ENCODE measurements around the gene PKNOX1. TPM values are rescaled to one million over a fixed set of nuclear protein-coding genes. Genes with fewer than 3 reads are reported as not detected.
A peak's percentile ranks its signal among the peaks of the same experiment; 100 is the strongest.
"Not testable (repeated sequence)": the region's sequence is repeated elsewhere in the genome, so short reads cannot be mapped to it uniquely, and the experiment has no call there.

Gene PKNOX1
- polyA plus RNA-seq, 3 donors, result 24.7 to 30.4 (median 25.7) TPM

DNA sequence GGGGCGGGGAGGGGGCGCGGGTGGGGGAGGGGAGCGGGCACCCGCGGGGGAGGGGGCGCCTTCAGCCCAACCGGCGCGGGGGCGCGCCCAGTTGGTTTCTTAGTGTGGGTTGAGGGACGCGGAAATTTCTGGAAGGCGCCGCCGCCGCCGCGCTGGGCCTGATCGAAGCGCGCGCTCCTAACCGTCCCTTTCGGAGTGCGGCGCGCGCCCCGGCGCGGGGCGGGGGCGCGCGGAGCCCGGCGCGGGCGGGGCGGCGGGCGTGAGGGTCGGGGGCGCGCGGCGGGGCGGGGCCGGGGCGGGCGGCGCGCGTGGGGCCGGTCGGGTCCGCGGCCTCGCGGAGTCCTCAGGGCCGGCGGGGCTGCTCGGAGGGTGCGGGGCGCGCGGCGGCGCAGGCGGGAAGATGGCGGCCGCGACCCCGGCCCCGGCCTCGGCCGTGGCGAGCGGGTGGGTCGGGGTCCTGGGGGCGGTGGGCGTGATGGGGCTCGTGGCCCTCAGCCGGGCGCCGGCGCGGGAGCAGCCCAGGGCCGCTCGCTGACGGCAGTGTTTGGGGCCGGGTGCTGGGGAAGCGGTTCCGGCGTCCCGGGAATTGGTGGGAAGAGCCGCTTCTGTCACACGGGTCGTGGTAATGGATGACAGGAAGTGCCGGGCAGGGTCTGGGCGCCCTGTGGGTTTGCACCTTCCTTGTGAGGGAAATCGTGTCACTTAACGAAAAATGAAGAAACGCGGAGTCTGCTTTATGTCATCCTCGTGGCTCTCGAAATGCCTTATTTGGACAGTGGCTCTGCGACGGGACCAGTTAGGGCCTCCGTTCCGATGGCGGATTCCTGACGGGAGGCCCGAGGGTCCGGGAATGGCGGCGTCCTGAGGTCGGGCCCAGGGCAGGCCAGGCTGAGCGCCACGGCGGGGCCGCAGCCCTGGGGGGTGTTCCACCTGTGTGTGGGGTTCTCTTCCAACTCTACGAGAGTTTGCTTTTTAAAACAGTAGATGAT is 764 bp downstream of the PKNOX1 start:
- DNase-seq (ENCODE audit: extremely low read depth in 1 of 11, low read depth in 9 of 11, low spot score in 4 of 11), result peak in 7 of 11 donors; percentile 40 to 67 (median 47)

DNA sequence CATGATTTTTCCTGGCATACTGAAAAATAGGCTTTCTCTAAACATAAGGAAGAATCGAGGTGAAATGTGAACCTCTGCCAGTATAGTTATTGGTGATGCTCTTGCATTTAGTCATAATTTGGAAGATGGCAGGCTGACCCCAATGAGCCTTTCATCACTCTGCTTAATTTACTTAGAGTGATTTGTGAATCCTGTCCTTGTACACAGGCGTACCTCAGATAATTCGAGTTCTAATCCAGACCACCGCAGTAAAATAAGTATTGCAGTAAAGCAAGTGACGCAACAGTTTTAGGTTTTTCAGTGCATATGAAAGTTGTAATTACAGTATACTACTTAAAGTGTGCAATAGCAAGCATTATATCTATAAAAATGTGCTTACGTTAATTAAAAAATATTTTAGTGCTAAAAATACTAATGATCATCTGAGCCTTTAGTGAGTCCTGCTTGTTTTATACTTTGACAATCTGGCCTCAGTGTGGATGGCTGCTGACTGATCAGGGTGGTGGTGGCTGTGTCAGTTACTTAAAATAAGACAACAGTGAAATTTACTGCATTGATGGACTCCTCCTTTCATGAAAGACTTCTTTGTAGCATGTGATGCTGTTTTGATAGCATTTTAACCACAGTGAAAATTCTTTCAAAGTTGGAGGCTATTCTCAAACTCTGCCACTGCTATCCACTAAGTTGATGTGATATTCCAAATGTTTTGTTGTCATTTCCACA is 1.7 kb downstream of the PKNOX1 start:
- DNase-seq (ENCODE audit: extremely low read depth in 1 of 11, low read depth in 9 of 11, low spot score in 4 of 11), result no peak

DNA sequence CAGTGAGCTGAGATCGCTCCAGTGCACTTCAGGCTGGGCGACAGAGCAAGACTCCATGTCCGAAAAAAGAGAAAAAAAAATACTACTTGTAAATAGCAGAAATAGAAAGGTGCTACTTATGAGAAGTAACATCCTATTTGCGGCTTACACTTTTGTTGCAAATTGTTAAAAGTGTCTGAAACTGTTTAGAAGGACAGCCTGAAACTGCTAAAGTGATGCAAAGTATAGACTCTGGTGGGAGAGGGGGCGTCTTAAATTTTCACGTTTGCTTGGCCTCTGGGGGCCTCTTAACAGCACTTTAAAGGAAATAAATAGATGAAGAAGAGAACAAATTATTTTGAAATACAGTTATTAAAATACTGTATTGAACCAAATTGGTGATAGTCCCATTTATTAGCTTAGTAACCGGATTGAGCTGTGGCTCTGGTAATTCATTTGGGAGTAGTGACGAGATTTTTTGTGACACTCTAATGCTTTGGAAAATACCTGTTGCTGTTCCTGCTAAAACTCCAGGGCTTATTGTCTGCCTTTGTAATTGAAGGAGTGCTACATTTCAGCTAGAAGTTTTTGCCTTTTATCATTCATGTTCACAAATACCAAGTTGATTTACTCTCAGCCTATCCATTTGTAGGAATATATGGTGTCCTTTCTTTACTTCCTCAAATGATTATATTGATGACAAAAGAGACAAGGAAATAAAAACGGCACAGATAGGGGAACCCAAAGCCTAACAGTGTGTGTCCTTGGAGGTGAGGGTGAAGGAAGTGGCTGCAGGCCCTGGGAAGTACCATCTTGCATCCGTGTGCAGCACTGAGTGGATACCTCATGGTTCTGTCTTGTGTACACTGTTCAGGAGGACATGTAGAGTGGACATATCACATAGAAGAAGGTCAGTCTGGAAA is 6.2 kb downstream of the PKNOX1 start:
- DNase-seq (ENCODE audit: extremely low read depth in 1 of 11, low read depth in 9 of 11, low spot score in 4 of 11), result no peak

DNA sequence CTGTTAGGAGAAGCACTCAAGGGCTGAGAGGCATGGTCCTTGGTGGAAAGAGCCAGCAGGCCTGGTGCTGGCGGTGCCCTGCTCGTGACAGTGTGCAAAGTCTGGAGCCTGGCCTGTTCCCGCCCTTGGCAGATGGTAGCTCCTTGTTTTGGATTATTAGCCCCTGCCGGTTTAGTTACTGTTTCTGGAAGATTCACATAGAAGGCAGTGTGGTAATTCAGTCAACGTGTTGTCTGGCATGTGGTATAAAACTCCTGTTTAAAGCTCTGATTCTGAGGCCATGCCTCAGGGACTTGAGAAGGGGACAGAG is 6.8 kb downstream of the PKNOX1 start:
- no peak for DNase-seq (ENCODE audit: extremely low read depth in 1 of 11, low read depth in 9 of 11, low spot score in 4 of 11)

DNA sequence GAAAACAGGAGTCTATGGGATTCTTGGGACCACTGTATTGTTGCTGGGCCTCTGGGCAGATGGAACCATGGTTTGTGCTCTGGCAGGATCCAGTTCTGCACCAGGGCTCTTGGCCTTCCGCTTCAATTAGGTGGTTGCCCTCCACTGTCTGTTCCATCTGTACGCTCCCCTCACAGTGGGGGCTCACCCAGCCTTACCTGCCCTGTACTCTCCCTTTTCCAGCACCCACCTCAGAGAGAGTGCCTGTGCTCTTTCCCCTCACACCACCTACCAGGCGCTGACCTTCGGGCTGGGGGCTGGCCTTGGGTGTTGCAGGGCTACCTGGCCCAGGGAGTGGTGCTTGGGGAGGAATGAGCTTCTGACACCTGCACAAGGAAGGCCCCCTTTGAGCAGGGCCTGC is 7.5 kb downstream of the PKNOX1 start:
- no peak for DNase-seq (ENCODE audit: extremely low read depth in 1 of 11, low read depth in 9 of 11, low spot score in 4 of 11)

DNA sequence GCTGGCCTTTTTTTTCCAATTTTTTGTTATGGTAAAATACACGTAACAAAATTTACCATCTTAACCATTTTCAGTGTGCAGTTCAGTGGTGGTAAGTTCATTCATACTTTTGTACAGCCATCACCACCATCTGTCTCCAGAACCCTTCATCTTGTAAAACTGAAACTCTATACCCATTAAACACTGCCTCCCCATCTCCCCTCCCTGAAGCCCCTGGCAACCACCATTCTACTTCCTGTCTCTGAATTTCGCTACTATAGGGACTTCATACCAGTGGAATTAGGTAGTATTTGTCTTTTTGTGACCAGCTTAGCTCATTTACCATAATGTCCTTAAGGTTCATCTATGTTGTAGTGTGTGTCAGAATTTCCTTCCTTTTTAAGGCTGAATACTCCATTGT is 8.7 kb downstream of the PKNOX1 start:
- no peak for DNase-seq (ENCODE audit: extremely low read depth in 1 of 11, low read depth in 9 of 11, low spot score in 4 of 11)

DNA sequence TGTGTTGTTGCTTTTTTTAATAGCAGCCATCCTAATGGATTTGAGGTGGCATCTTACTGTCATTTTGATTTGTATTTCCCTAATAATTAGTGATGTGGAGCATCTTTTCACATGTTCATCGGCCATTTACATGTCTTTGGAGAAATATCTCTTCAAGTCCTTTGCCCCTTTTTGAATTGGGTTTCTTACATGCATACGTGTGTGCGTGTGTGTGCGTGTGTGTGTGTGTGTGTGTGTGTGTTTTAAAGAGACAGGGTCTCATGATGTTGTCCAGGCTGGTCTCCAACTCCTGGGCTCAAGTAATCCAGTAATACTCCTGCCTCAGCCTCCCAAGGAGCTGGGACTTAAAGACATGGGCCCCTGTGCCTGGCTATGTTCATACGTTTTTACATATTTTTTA is 9.5 kb downstream of the PKNOX1 start:
- no peak for DNase-seq (ENCODE audit: extremely low read depth in 1 of 11, low read depth in 9 of 11, low spot score in 4 of 11)

DNA sequence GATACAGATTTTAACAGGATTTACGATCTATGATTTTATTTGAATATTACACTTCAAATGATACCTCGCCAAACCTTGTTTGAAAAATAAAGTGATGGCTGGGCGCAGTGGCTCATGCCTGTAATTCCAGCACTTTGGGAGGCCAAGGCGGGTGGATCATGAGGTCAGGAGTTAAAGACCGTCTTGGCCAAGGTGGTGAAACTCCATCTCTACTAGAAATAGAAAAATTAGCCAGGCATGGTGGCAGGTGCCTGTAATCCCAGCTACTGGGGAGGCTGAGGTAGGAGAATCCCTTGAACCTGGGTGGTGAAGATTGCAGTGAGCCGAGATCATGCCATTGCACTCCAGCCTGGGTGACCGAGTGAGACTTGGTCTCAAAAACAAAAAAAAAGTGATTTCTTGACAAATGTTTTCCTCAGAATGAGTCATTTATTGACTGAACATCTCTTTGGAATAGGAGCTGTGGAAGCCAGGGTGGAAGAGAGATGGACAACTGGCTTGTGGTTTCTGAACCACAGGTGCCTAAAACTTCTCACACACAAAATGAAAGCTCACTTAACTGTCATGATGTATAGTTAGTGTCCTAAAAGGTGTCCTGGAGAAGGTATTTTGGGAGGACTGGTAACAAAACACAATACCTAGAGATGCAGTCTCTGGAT is 11.9 kb downstream of the PKNOX1 start:
- DNase-seq (ENCODE audit: extremely low read depth in 1 of 11, low read depth in 9 of 11, low spot score in 4 of 11), result no peak

DNA sequence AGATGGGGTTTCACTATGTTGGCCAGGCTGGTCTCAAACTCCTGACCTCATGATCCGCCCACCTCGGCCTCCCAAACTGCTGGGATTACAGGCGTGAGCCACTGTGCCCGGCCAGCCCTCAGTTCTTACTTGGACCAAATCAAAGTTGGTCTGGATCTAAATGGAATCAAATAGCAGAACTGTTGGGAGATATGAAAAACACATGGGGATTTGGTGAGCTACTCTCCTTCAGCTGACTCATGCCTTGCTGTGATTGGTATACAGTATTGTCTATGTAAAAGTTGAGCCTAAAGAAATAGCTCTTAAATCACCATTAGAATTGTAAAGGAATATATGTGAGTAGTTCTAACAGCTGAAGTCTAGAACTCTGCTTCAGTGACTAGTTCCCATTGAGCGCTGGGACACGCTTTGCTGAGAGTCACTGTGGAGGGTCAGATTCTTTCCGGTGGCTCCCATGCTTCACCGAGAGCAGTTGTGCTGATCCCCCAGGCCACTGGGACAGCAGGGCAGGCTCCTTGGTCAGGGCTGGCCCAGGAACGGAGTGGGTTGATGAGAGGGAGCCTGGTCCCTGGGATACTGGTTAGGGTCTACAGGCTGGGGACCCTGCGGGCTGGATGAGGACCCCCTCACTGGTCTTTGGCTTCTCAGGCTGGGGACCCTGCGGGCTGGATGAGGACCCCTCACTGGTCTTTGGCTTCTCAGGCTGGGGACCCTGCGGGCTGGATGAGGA is 14.0 kb downstream of the PKNOX1 start:
- no peak for DNase-seq (ENCODE audit: extremely low read depth in 1 of 11, low read depth in 9 of 11, low spot score in 4 of 11)

DNA sequence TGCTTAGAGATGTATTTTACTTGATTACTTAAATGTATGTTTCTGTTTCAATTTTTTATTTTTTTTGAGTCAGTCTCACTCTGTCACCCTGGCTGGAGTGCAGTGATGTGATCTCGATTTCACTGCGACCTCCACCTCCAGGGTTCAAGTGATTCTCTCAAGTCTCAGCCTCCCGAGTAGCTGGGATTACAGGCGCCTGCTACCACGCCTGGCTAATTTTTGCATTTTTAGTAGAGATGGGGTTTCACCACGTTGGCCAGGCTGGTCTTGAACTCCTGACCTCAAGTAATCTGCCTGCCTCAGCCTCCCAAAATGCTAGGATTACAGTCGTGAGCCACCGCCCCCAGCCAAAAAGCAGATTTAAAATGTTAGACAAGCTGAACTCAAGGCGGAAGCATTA is 15.0 kb downstream of the PKNOX1 start:
- DNase-seq (ENCODE audit: extremely low read depth in 1 of 11, low read depth in 9 of 11, low spot score in 4 of 11), result not testable (repeated sequence)

DNA sequence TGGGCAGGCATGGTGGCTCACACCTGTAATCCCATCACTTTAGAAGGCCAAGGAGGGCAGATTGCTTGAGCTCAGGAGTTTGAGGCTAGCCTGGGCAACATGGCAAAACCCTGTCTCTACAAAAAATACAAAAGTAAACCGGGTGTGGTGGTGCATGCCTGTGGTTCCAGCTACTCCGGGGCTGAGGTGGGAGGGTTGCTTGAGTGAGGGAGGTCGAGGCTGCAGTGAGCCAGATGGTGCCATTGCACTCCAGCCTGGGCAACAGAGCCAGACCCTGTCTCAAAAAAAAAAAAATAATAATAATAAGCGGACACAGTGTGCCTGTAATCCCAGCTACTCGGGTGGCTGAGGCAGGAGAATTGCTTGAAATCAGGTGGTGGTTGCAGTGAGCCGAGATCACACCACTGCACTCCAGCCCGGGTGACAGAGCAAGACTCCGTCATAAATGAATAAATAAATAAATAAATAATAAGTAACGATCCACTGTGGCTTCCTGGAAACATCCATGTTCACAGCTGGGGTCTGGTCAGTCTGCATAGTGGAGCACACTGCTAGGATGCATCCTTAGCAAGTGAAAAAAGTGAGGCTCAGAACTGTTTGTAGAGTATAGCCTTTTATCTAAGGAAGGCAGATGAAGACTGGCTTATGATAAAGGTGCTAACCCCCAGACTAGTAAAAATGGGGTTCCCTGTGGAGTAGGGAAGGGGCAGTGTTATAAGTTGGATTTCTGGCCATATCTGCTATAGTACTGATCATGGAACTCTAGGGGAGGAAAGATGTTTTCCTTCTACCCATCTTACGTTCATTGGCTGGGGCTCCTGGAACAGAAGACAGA is 15.7 kb downstream of the PKNOX1 start:
- DNase-seq (ENCODE audit: extremely low read depth in 1 of 11, low read depth in 9 of 11, low spot score in 4 of 11), result no peak

DNA sequence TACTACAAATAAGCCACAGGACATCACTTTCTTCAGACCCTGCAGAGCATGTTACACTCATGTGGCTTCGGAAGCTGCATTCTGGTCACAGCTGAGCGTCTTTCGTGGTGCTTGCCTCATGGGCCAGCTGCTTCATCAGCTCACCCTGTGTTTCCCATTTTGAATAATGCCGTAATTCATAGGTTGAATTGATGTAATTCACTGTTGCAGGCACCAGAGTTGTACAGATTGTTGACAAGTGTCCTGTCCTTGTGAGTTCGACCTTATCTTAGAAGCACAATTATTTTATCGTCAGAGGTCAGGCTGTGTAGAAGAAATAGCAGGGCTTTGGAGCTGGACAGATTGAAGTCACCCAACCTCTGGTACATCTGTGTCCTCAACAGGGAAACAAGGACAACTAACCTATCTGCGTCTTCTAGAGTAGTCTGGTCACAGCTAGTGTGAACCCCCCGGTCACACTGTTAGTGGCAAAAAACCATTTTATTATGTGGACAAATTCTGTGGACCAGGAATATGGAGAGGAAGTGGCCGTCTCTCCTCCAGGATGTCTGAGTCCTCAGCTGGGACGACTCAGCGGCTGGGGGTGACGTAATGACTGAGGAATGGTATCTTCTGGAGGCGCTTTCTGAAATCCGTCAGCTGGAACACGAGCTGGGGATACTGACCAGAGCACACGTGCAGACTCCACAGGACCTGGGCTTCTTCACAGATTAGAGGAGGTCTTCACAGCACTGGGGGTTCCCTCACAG is 17.8 kb downstream of the PKNOX1 start:
- peak in 10 of 11 donors; percentile 50 to 88 (median 76) for DNase-seq (ENCODE audit: extremely low read depth in 1 of 11, low read depth in 9 of 11, low spot score in 4 of 11)

DNA sequence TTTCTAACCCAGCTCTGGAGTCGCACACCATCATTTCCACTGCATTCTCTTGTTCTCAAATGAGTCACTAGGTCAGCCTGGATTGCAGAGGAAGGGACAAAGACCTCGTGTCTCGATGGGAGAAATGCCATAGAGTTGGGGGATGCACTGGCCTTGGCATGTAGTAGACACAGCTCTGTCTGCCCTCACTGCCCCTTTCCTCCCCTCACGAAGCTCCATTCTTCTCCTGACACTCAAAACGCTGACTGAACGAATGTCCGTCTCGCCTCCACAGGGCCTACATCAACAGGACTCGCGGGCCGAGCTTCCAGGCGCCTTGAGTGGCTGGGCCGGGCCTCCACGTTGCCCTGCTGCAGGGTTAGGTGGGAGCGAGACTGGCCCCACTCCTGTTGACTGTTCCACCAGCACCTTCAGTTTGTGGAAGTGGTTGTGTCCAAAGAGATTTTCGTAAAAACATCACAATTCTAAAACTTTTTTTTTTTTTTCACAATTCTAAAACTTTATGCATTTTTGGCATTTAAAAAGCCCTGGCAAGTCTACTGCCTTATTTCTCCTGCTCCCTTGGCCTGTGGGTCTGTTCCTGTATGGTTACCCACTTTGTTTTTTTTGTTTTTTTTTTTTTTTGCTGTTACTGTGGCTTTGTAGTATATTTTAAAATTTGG is 18.8 kb downstream of the PKNOX1 start:
- no peak for DNase-seq (ENCODE audit: extremely low read depth in 1 of 11, low read depth in 9 of 11, low spot score in 4 of 11)

DNA sequence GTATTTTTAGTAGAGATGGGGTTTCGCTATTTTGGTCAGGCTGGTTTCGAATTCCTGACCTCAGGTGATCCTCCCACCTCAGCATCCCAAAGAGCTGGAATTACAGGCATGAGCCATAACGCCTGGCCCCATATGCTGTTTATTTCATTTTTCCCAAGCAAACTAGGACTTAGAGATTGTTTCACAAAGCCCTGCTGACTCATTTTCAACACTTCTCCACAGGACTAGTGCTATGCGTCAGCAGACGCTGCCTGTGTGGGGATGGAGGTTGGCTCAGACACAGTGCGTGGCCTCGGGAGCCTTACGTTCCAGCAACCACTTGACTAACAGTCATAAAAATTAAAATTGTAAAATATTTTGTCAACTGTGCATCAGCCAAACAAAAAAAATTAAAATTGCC is 22.7 kb downstream of the PKNOX1 start:
- DNase-seq (ENCODE audit: extremely low read depth in 1 of 11, low read depth in 9 of 11, low spot score in 4 of 11), result no peak

DNA sequence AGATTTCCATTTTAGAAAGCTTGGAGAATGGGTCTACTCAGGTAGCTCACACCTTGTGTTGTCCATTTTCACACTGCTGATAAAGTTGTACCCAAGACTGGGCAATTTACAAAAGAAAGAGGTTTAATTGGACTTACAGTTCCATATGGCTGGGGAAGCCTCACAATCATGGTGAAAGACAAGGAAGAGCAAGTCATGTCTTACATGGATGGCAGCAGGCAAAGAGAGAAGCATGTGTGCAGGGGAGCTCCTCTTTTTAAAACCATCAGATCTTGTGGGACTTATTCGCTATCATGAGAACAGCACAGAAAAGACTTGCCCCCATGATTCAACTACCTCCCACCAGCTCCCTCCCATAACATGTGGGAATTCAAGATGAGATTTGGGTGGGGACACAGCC is 23.6 kb downstream of the PKNOX1 start:
- DNase-seq (ENCODE audit: extremely low read depth in 1 of 11, low read depth in 9 of 11, low spot score in 4 of 11), result not testable (repeated sequence)

DNA sequence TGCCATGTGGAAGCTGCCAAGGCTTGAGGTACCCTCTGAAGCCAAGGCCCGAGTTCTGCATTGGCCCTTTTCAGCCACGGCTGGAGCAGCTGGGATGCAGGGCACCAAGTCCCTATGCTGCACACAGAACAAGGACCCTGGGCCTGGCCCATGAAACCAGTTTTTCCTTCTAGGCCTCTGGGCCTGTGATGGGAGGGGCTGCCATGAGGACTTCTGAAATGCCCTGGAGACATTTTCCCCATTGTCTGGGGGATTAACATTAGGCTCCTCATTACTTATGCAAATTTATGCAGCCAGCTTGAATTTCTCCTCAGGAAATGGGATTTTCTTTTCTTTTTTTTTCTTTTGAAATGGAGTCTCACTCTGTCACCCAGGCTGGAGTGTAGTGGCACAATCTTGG is 24.8 kb downstream of the PKNOX1 start:
- not testable (repeated sequence) for DNase-seq (ENCODE audit: extremely low read depth in 1 of 11, low read depth in 9 of 11, low spot score in 4 of 11)
